HEK293 (cell line): ENCODE data around the gene EML6.

ENCODE experiments used
- IKZF3 ChIP-seq: fragments of 450-650 bp; IDR thresholded peaks from 2 replicates; pipeline ENCODE4 v1.5.0; 2018; ENCODE audit warnings: missing biosample characterization, mild to moderate bottlenecking, missing genetic modification characterization, moderate library complexity
- MZF1 ChIP-seq: fragments of 450-650 bp; formaldehyde crosslinking; IDR thresholded peaks from 2 replicates; pipeline ENCODE4 v1.5.1; 2017; ENCODE audit warnings: missing biosample characterization, missing genetic modification characterization, borderline replicate concordance
- TCF7L2 ChIP-seq: IDR thresholded peaks from 2 replicates; pipeline ENCODE4 v1.6.1; 2011; ENCODE audit warnings: low read depth, mild to moderate bottlenecking, inconsistent platforms, low read length, moderate library complexity, borderline replicate concordance
- YY1 ChIP-seq: fragments of 450-650 bp; formaldehyde crosslinking; IDR thresholded peaks from 2 replicates; pipeline ENCODE4 v1.5.1; 2018; ENCODE audit warnings: missing biosample characterization, missing genetic modification characterization
- ZBTB21 ChIP-seq: fragments of 450-650 bp; formaldehyde crosslinking; IDR thresholded peaks from 2 replicates; pipeline ENCODE4 v1.5.1; 2017; ENCODE audit warnings: missing biosample characterization, missing genetic modification characterization
- ZBTB7A ChIP-seq: fragments of 450-650 bp; formaldehyde crosslinking; IDR thresholded peaks from 2 replicates; pipeline ENCODE4 v1.5.1; 2016; ENCODE audit warnings: low read depth, missing biosample characterization, missing genetic modification characterization
- ZNF138 ChIP-seq: fragments of 450-650 bp; formaldehyde crosslinking; IDR thresholded peaks from 2 replicates; pipeline ENCODE4 v1.5.1; 2016; ENCODE audit warnings: missing biosample characterization, missing genetic modification characterization, borderline replicate concordance
- ZNF626 ChIP-seq: fragments of 450-650 bp; sonication (Bioruptor Pico); formaldehyde crosslinking; IDR thresholded peaks from 2 replicates; pipeline ENCODE4 v1.5.1; 2018; ENCODE audit warnings: missing biosample characterization, missing genetic modification characterization, inconsistent platforms
- ZNF660 ChIP-seq: fragments of 450-650 bp; IDR thresholded peaks from 2 replicates; pipeline ENCODE4 v1.5.1; 2018; ENCODE audit warnings: missing biosample characterization, mild to moderate bottlenecking, missing genetic modification characterization
- ZNF785 ChIP-seq: fragments of 450-650 bp; formaldehyde crosslinking; IDR thresholded peaks from 2 replicates; pipeline ENCODE4 v1.5.1; 2016; ENCODE audit warnings: missing biosample characterization, missing genetic modification characterization
- TF ChIP-seq, protein P1 (sequence below): fragments of 450-650 bp; formaldehyde crosslinking; IDR thresholded peaks from 2 replicates; pipeline ENCODE4 v1.5.1; 2016; ENCODE audit warnings: missing biosample characterization, missing genetic modification characterization
- TF ChIP-seq, protein P2 (sequence below): fragments of 450-650 bp; formaldehyde crosslinking; IDR thresholded peaks from 2 replicates; pipeline ENCODE4 v1.5.1; 2016; ENCODE audit warnings: missing biosample characterization, missing genetic modification characterization, borderline replicate concordance

DNA sequence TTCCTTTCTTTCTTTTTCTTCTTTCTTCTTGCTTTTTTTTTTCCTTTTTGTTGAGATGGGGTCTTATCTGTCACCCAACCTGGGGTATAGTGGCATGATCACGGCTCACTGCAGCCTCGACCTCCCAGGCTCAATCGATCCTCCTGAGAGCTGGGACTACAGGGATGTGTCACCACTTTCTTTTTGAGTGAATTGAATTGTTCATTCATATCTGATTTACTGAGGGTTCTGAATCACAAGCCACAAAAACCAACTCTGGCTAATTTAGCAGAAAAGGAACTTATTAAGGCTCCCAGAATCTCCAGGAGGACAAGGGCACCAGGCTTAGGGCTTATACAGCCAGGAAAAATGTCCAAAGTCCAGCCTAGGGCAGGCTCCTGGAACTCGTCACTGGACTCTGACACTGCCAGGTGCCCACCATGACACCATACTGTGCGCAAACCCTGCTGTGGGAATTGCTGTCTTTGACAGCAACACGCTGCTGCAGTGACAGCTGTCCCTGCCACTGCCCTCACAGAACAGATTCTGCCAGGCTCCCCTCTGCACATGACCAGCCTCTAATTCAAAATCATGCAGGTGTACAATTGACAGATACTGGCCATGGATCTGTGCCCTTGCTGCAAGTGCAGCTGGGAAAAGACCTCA, 42.9 kb upstream of the EML6 start:
- TF ChIP-seq ZNF138 (tag by site-specific recombination) (no peak), IKZF3 (tag by site-specific recombination) (no peak), ZNF785 (tag by site-specific recombination) (no peak), TCF7L2 (no peak), YY1 (tag by site-specific recombination) (no peak), ZBTB7A (tag by site-specific recombination) (no peak), ZBTB21 (tag by site-specific recombination) (no peak), MZF1 (tag by site-specific recombination) (no peak), ZNF626 (tag by site-specific recombination) (no peak), ZNF660 (tag by site-specific recombination) (no peak)
- TF ChIP-seq, protein P1, sequence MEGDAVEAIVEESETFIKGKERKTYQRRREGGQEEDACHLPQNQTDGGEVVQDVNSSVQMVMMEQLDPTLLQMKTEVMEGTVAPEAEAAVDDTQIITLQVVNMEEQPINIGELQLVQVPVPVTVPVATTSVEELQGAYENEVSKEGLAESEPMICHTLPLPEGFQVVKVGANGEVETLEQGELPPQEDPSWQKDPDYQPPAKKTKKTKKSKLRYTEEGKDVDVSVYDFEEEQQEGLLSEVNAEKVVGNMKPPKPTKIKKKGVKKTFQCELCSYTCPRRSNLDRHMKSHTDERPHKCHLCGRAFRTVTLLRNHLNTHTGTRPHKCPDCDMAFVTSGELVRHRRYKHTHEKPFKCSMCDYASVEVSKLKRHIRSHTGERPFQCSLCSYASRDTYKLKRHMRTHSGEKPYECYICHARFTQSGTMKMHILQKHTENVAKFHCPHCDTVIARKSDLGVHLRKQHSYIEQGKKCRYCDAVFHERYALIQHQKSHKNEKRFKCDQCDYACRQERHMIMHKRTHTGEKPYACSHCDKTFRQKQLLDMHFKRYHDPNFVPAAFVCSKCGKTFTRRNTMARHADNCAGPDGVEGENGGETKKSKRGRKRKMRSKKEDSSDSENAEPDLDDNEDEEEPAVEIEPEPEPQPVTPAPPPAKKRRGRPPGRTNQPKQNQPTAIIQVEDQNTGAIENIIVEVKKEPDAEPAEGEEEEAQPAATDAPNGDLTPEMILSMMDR (tag by site-specific recombination), result no peak
- TF ChIP-seq, protein P2, sequence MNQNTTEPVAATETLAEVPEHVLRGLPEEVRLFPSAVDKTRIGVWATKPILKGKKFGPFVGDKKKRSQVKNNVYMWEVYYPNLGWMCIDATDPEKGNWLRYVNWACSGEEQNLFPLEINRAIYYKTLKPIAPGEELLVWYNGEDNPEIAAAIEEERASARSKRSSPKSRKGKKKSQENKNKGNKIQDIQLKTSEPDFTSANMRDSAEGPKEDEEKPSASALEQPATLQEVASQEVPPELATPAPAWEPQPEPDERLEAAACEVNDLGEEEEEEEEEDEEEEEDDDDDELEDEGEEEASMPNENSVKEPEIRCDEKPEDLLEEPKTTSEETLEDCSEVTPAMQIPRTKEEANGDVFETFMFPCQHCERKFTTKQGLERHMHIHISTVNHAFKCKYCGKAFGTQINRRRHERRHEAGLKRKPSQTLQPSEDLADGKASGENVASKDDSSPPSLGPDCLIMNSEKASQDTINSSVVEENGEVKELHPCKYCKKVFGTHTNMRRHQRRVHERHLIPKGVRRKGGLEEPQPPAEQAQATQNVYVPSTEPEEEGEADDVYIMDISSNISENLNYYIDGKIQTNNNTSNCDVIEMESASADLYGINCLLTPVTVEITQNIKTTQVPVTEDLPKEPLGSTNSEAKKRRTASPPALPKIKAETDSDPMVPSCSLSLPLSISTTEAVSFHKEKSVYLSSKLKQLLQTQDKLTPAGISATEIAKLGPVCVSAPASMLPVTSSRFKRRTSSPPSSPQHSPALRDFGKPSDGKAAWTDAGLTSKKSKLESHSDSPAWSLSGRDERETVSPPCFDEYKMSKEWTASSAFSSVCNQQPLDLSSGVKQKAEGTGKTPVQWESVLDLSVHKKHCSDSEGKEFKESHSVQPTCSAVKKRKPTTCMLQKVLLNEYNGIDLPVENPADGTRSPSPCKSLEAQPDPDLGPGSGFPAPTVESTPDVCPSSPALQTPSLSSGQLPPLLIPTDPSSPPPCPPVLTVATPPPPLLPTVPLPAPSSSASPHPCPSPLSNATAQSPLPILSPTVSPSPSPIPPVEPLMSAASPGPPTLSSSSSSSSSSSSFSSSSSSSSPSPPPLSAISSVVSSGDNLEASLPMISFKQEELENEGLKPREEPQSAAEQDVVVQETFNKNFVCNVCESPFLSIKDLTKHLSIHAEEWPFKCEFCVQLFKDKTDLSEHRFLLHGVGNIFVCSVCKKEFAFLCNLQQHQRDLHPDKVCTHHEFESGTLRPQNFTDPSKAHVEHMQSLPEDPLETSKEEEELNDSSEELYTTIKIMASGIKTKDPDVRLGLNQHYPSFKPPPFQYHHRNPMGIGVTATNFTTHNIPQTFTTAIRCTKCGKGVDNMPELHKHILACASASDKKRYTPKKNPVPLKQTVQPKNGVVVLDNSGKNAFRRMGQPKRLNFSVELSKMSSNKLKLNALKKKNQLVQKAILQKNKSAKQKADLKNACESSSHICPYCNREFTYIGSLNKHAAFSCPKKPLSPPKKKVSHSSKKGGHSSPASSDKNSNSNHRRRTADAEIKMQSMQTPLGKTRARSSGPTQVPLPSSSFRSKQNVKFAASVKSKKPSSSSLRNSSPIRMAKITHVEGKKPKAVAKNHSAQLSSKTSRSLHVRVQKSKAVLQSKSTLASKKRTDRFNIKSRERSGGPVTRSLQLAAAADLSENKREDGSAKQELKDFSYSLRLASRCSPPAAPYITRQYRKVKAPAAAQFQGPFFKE (tag by site-specific recombination), result no peak
